ENCODE results near the gene SLC35G3. TPM values are rescaled to one million over a fixed set of nuclear protein-coding genes. Genes with fewer than 3 reads are reported as not detected.

The SLC35G3 gene
- polyA plus RNA-seq, 1 donor from 2014 or later = not detected

DNA sequence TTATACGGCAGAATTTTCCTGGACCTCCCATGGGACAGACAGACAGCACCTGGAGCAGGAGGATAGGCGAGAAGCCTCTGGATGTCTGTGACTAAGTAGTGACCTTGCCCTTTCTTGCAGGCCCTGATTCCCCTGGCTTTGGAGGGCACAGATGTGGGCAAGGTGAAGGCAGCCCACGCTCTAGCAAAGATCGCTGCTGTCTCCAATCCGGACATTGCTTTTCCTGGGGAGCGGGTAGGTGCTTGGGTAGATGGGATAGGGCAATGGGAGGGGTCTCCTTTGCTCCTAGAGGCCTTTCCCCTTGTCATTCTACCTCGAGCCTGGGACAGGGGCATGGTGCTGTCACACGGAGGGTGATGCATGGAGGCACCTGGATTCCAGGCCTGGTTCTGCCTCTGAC is 17.3 kb downstream of the SLC35G3 start:
- Histone ChIP-seq H3K79me2 (replicated peaks; ENCODE audit: insufficient read depth, low read length) (no peaks in the 10 kb centered on the region), H3K4me2 (ENCODE audit: low read length) (no peak overlapping the region), H3K36me3 (ENCODE audit: insufficient read depth, low read length) (no peaks in the 10 kb centered on the region), H4K20me1 (ENCODE audit: insufficient read depth) (no peaks in the 10 kb centered on the region), H2AFZ (ENCODE audit: low read depth, low read length) (no peak overlapping the region), H3K27ac (ENCODE audit: low read length) (no peak overlapping the region), H3F3A (ENCODE audit: insufficient read depth, low read length, poor library complexity, severe bottlenecking) (no peaks in the 10 kb centered on the region), H3K9ac (ENCODE audit: low read length) (no peak overlapping the region), H3K9me3 (ENCODE audit: low read length) (no peaks in the 10 kb centered on the region), H3K27me3 (ENCODE audit: insufficient read depth, low read depth, low read length) (no peaks in the 10 kb centered on the region), H3K4me3 (ENCODE audit: low read length) (no peak overlapping the region), H3K9me2 (ENCODE audit: insufficient read depth, low read length) (no peaks in the 10 kb centered on the region)
- TF ChIP-seq TAF1 (IDR thresholded peaks at IDR 0.05; ENCODE audit: low read depth) (no peak), MXI1 (conservative IDR thresholded peaks at IDR 0.05; ENCODE audit: poor library complexity, severe bottlenecking) (no peak), EP300 (conservative IDR thresholded peaks at IDR 0.05; ENCODE audit: poor library complexity, severe bottlenecking) (no peak), RAD21 (conservative IDR thresholded peaks at IDR 0.05) (no peak), SMC3 (conservative IDR thresholded peaks at IDR 0.05; ENCODE audit: poor library complexity) (no peak), EZH2 (IDR thresholded peaks at IDR 0.05; ENCODE audit: borderline replicate concordance, insufficient read depth, low read length, poor library complexity, severe bottlenecking) (no peak), POLR2AphosphoS5 (IDR thresholded peaks at IDR 0.05) (no peak)
- TF ChIP-seq, protein P1, sequence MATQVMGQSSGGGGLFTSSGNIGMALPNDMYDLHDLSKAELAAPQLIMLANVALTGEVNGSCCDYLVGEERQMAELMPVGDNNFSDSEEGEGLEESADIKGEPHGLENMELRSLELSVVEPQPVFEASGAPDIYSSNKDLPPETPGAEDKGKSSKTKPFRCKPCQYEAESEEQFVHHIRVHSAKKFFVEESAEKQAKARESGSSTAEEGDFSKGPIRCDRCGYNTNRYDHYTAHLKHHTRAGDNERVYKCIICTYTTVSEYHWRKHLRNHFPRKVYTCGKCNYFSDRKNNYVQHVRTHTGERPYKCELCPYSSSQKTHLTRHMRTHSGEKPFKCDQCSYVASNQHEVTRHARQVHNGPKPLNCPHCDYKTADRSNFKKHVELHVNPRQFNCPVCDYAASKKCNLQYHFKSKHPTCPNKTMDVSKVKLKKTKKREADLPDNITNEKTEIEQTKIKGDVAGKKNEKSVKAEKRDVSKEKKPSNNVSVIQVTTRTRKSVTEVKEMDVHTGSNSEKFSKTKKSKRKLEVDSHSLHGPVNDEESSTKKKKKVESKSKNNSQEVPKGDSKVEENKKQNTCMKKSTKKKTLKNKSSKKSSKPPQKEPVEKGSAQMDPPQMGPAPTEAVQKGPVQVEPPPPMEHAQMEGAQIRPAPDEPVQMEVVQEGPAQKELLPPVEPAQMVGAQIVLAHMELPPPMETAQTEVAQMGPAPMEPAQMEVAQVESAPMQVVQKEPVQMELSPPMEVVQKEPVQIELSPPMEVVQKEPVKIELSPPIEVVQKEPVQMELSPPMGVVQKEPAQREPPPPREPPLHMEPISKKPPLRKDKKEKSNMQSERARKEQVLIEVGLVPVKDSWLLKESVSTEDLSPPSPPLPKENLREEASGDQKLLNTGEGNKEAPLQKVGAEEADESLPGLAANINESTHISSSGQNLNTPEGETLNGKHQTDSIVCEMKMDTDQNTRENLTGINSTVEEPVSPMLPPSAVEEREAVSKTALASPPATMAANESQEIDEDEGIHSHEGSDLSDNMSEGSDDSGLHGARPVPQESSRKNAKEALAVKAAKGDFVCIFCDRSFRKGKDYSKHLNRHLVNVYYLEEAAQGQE (IDR thresholded peaks at IDR 0.05; ENCODE audit: borderline replicate concordance) = no peak
- TF ChIP-seq, protein P2, sequence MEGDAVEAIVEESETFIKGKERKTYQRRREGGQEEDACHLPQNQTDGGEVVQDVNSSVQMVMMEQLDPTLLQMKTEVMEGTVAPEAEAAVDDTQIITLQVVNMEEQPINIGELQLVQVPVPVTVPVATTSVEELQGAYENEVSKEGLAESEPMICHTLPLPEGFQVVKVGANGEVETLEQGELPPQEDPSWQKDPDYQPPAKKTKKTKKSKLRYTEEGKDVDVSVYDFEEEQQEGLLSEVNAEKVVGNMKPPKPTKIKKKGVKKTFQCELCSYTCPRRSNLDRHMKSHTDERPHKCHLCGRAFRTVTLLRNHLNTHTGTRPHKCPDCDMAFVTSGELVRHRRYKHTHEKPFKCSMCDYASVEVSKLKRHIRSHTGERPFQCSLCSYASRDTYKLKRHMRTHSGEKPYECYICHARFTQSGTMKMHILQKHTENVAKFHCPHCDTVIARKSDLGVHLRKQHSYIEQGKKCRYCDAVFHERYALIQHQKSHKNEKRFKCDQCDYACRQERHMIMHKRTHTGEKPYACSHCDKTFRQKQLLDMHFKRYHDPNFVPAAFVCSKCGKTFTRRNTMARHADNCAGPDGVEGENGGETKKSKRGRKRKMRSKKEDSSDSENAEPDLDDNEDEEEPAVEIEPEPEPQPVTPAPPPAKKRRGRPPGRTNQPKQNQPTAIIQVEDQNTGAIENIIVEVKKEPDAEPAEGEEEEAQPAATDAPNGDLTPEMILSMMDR (IDR thresholded peaks at IDR 0.05; ENCODE audit: poor library complexity, severe bottlenecking) = no peak

DNA sequence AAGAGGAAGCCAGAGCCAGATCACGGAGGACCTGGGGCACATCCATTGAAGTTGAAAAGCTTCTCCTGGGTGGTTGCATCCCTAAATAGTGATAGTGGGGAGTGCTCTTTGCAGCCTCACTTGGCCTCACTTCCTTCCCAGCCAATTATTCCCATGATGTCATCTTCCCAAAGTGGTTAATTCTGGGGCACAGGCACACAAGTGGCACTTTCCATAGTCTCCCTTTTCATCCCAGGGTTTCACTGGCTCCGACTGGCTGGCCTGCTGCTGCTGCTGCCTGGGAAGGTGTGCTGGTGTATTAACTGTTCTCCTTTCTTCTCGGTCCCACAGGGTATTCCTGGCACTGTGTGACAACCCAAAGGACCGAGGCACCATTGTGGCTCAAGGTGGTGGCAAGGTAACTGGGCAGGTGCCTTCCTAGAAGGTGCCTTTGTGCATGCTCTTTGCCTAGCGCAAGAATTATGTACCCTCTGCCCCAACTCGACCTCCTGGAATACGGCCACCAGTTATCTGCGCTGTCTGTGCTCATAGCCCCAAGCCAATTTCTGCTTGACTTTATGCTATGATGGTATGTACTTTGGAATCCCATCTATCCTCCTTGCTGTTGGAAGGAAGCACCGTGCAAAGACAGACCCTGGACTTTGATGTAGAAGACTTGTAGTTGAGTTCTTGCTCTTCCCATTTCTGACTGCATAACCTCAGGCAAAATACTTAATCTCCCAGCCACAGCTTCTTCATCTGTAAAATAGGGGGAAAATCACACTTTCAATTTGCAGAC is 18.4 kb downstream of the SLC35G3 start:
- no peaks in the 10 kb centered on the region for H3F3A ChIP-seq (ENCODE audit: insufficient read depth, low read length, poor library complexity, severe bottlenecking)
- no peak overlapping the region for H3K4me2 ChIP-seq (ENCODE audit: low read length)
- H3K79me2 ChIP-seq (replicated peaks; ENCODE audit: insufficient read depth, low read length) = no peaks in the 10 kb centered on the region

More for the DNA sequence above, 18.4 kb downstream of the SLC35G3 start:
- H3K4me3 ChIP-seq (ENCODE audit: low read length) = no peak overlapping the region
- H3K36me3 ChIP-seq (ENCODE audit: insufficient read depth, low read length) = no peaks in the 10 kb centered on the region
- no peak overlapping the region for H3K9ac ChIP-seq (ENCODE audit: low read length)
- no peaks in the 10 kb centered on the region for H3K9me2 ChIP-seq (ENCODE audit: insufficient read depth, low read length)
- TF ChIP-seq POLR2AphosphoS5 (IDR thresholded peaks at IDR 0.05) (no peak), EP300 (conservative IDR thresholded peaks at IDR 0.05; ENCODE audit: poor library complexity, severe bottlenecking) (no peak), MXI1 (conservative IDR thresholded peaks at IDR 0.05; ENCODE audit: poor library complexity, severe bottlenecking) (no peak), TAF1 (IDR thresholded peaks at IDR 0.05; ENCODE audit: low read depth) (no peak), RAD21 (conservative IDR thresholded peaks at IDR 0.05) (no peak), EZH2 (IDR thresholded peaks at IDR 0.05; ENCODE audit: borderline replicate concordance, insufficient read depth, low read length, poor library complexity, severe bottlenecking) (no peak)
- TF ChIP-seq, protein P1 (IDR thresholded peaks at IDR 0.05; ENCODE audit: borderline replicate concordance) = no peak
- H3K27ac ChIP-seq (ENCODE audit: low read length) = no peak overlapping the region
- H3K9me3 ChIP-seq (ENCODE audit: low read length) = no peaks in the 10 kb centered on the region
- H2AFZ ChIP-seq (ENCODE audit: low read depth, low read length) = no peak overlapping the region
- H4K20me1 ChIP-seq (ENCODE audit: insufficient read depth) = no peaks in the 10 kb centered on the region
- H3K27me3 ChIP-seq (ENCODE audit: insufficient read depth, low read depth, low read length) = no peaks in the 10 kb centered on the region

All from neural cell (in vitro differentiated cells).